ENCODE measurements around the gene CRTC1. TPM values are rescaled to one million over a fixed set of nuclear protein-coding genes. Genes with fewer than 3 reads are reported as not detected.
"Not testable (repeated sequence)": the region's sequence is repeated elsewhere in the genome, so short reads cannot be mapped to it uniquely, and the experiment has no call there.

Gene CRTC1
- total RNA-seq, 1 donor from 2014 or later = 28.8 TPM

DNA sequence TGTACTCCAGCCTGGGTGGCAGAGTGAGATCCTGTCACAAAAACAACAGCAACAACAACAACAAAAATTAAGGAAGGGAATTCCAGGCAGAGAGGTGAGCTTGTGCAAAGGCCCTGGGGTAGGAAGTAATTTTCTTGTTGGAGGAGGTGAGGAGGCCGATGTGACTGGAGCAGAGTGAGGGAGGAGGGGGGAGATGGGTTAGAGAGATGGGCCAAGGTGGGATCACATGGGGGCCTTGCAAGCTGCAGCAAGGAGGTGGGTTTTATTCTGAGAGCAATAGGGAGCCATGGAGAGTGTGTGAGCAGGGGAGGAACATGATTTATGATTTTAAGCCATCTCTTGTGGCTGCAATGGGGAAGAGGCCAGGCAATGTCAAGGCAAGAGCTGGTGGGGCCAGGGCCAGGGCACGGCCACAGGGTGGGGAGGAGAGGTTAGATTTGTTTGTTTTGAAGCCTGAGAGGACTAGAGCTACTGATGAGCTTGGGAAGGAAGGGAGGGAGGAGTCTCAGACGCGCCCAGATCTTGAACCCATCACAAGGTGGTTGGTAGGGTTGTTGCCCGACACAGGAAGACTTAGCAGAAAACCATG, 120.2 kb downstream of the CRTC1 start:
- peaks cover 8% of the 10 kb centered on the region for H3K27me3 Mint-ChIP-seq (ENCODE audit: unreplicated experiment)
- H3K4me3 Mint-ChIP-seq (ENCODE audit: unreplicated experiment) = no peak overlapping the region
- peaks cover 3% of the 10 kb centered on the region for H3K9me3 Mint-ChIP-seq (ENCODE audit: unreplicated experiment)
- no peak overlapping the region for H3K27ac Mint-ChIP-seq (ENCODE audit: unreplicated experiment)
- no peak for DNase-seq
- H3K36me3 Mint-ChIP-seq (ENCODE audit: unreplicated experiment) = no peaks in the 10 kb centered on the region
- TF ChIP-seq, protein P1, sequence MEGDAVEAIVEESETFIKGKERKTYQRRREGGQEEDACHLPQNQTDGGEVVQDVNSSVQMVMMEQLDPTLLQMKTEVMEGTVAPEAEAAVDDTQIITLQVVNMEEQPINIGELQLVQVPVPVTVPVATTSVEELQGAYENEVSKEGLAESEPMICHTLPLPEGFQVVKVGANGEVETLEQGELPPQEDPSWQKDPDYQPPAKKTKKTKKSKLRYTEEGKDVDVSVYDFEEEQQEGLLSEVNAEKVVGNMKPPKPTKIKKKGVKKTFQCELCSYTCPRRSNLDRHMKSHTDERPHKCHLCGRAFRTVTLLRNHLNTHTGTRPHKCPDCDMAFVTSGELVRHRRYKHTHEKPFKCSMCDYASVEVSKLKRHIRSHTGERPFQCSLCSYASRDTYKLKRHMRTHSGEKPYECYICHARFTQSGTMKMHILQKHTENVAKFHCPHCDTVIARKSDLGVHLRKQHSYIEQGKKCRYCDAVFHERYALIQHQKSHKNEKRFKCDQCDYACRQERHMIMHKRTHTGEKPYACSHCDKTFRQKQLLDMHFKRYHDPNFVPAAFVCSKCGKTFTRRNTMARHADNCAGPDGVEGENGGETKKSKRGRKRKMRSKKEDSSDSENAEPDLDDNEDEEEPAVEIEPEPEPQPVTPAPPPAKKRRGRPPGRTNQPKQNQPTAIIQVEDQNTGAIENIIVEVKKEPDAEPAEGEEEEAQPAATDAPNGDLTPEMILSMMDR (IDR thresholded peaks at IDR 0.05; ENCODE audit: partially characterized antibody, unreplicated experiment) = no peak
- H3K4me1 Mint-ChIP-seq (ENCODE audit: low read depth, unreplicated experiment) = no peaks in the 10 kb centered on the region

DNA sequence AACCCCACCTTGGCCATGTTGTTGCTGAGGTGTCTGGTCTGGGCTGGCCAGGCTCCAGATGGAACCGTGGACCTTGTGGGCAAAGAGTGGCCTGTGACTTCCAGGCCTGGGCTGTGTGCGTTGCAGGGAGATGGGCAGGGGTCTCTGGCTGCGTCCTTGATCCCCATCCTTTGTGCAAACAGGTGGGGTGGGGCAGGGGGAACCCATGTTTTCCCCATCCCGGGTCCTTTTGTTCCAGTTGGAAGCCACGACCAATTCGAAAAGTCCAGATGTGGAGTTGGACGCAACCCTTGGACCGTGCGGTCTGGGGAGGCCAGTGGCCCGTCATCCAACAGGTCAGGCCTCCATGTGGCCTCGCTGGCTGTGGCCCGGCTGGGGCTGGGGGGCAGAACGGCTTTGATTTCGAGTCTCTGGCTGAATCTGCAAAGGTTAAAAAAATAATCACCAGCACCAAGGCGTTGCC, 120.7 kb downstream of the CRTC1 start:
- no peak overlapping the region for H3K4me3 Mint-ChIP-seq (ENCODE audit: unreplicated experiment)
- DNase-seq = no peak
- no peak overlapping the region for H3K27ac Mint-ChIP-seq (ENCODE audit: unreplicated experiment)
- TF ChIP-seq, protein P1 (IDR thresholded peaks at IDR 0.05; ENCODE audit: partially characterized antibody, unreplicated experiment) = no peak
- no peaks in the 10 kb centered on the region for H3K4me1 Mint-ChIP-seq (ENCODE audit: low read depth, unreplicated experiment)
- no peaks in the 10 kb centered on the region for H3K36me3 Mint-ChIP-seq (ENCODE audit: unreplicated experiment)
- H3K9me3 Mint-ChIP-seq (ENCODE audit: unreplicated experiment) = peaks cover 3% of the 10 kb centered on the region
- peaks cover 8% of the 10 kb centered on the region for H3K27me3 Mint-ChIP-seq (ENCODE audit: unreplicated experiment)

- no peaks in the 10 kb centered on the region for H3K4me1 Mint-ChIP-seq (ENCODE audit: low read depth, unreplicated experiment)
- TF ChIP-seq, protein P1 (IDR thresholded peaks at IDR 0.05; ENCODE audit: partially characterized antibody, unreplicated experiment) = no peak
- H3K4me3 Mint-ChIP-seq (ENCODE audit: unreplicated experiment) = no peak overlapping the region
- peaks cover 8% of the 10 kb centered on the region for H3K27me3 Mint-ChIP-seq (ENCODE audit: unreplicated experiment)
- no peaks in the 10 kb centered on the region for H3K36me3 Mint-ChIP-seq (ENCODE audit: unreplicated experiment)
- no peak for DNase-seq
- peaks cover 3% of the 10 kb centered on the region for H3K9me3 Mint-ChIP-seq (ENCODE audit: unreplicated experiment)
- H3K27ac Mint-ChIP-seq (ENCODE audit: unreplicated experiment) = no peak overlapping the region
These were observed 121.2 kb downstream of the CRTC1 start for GRCh38 chr19:18804643-18805042.

DNA sequence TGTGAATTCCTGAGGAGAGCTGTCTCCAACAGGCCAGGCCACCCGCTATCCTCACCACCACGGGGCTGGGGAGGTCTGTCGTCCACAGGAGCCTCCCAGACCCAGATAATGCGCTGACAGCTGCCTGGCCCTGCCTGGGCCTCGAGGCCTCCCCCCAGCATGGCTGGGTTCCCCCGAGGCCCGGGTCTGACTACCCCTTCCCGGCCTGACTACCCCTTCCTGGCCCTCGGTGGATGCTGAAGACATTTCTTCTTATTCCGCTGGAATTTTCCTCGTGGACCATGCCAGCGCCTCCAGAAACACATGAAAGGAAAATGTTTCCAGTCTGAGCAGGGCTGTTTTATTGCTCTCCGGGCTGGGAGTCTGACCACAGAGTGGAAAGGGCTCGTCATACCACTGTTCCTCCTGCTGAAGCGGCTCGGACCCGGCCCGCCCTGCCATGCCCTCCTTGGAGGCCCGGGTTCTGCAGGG, 124.4 kb downstream of the CRTC1 start:
- Mint-ChIP-seq H3K27me3 (ENCODE audit: unreplicated experiment) (peaks cover 8% of the 10 kb centered on the region), H3K4me1 (ENCODE audit: low read depth, unreplicated experiment) (no peaks in the 10 kb centered on the region), H3K36me3 (ENCODE audit: unreplicated experiment) (no peaks in the 10 kb centered on the region), H3K9me3 (ENCODE audit: unreplicated experiment) (peaks cover 3% of the 10 kb centered on the region), H3K4me3 (ENCODE audit: unreplicated experiment) (no peak overlapping the region), H3K27ac (ENCODE audit: unreplicated experiment) (no peak overlapping the region)
- TF ChIP-seq, protein P1 (IDR thresholded peaks at IDR 0.05; ENCODE audit: partially characterized antibody, unreplicated experiment) = no peak
- no peak for DNase-seq

DNA sequence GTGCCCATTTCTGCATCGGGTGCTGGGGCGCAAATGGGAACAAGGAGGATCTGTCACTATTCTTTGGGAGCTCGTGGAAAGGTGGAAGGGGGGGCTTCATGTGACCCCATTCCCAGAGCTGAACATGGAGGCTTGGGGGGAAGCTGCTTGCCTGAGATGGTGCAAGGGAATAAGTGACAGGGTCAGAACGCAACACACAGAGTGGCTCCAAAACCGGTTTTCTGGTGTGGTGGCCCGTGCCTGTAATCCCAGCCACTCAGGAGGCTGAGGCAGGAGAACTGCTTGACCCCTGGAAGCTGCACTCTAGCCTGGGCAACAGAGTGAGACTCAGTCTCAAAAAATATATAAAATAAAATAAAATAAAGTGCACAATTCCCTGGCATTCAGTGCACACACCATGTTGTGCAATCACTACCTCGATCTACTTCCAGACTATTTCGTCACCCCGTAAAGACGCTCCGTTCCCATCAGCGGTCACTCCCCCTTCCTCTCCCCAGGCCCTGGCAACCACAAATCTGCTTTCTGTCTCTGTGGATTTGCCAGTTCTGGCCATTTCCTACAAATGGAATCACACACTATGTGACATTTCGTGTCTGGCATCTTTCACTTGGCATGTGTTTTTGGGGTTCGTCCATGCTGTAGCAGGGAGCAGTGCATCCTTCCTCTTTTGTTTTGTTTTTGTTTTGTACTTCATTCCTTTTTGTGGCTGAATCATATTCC, 125.8 kb downstream of the CRTC1 start:
- Mint-ChIP-seq H3K9me3 (ENCODE audit: unreplicated experiment) (peaks cover 3% of the 10 kb centered on the region), H3K4me3 (ENCODE audit: unreplicated experiment) (no peak overlapping the region), H3K27me3 (ENCODE audit: unreplicated experiment) (no peaks in the 10 kb centered on the region), H3K36me3 (ENCODE audit: unreplicated experiment) (no peaks in the 10 kb centered on the region), H3K27ac (ENCODE audit: unreplicated experiment) (no peak overlapping the region), H3K4me1 (ENCODE audit: low read depth, unreplicated experiment) (no peaks in the 10 kb centered on the region)
- TF ChIP-seq, protein P1 (IDR thresholded peaks at IDR 0.05; ENCODE audit: partially characterized antibody, unreplicated experiment) = no peak
- no peak for DNase-seq

GRCh38 chr19:18811638-18812037, 128.2 kb downstream of the CRTC1 start:
- H3K4me3 Mint-ChIP-seq (ENCODE audit: unreplicated experiment); H3K4me1 Mint-ChIP-seq (ENCODE audit: low read depth, unreplicated experiment); H3K27me3 Mint-ChIP-seq (ENCODE audit: unreplicated experiment); H3K9me3 Mint-ChIP-seq (ENCODE audit: unreplicated experiment); H3K36me3 Mint-ChIP-seq (ENCODE audit: unreplicated experiment); H3K27ac Mint-ChIP-seq (ENCODE audit: unreplicated experiment); DNase-seq: not testable (repeated sequence)
